GM12865 (cell line): ENCODE data around the gene ADARB2.

Experiments used
- DNase-seq: peaks from one replicate; pipeline ENCODE4 v3.0.0; 2010; ENCODE audit warnings: low read depth
- H3K4me3 ChIP-seq: 2 replicates; pipeline ENCODE4 v1.5.1; 2011; ENCODE audit warnings: mild to moderate bottlenecking, low read depth, low read length, control low read depth
- CTCF ChIP-seq: IDR thresholded peaks from 2 replicates; pipeline ENCODE4 v1.5.1; 2011; ENCODE audit warnings: low read length, control low read depth, low read depth, inconsistent platforms; ENCODE audit not compliant: insufficient read depth; ENCODE audit errors: missing control alignments

Gene ADARB2

DNA sequence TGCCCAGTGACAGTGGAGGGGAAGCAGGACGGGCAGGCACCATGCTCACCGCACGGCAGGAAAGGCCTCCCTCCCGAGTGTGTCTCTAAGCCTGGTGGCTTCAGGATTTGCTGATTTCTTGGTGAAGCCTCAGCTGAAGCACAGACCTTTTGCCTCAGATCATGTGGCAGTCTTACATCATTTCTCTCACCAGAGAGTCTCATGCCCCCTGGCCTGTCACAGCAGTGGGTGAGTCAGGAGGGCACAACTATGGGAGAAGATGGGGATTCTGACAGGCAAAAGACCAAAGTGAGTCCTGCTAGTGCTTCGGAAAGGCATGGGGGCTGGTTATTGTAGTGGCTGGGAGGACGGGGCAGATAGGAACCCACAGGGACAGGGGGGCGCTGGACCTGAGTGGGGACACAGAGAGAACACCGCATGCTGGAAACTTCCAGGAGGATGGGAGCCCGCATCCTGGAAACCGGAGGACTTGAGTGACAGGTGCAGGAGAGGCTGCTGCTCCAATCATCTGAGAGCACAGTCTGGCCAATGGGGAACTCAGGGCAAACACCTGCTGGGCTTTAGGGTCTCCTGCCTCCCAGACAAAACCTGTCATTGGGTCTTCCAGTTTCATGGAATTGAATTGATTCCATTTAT is 166.8 kb downstream of the ADARB2 start:
- no peak for TF ChIP-seq CTCF

GRCh38 chr10:1569208-1569607 is 168.1 kb downstream of the ADARB2 start:
- no peak for DNase-seq
- no peak for TF ChIP-seq CTCF
- no peak overlapping the region for H3K4me3 ChIP-seq

More for the DNA sequence above, 166.8 kb downstream of the ADARB2 start:
- no peak for DNase-seq
- no peak overlapping the region for H3K4me3 ChIP-seq

GRCh38 chr10:1567742-1568495 is 169.4 kb downstream of the ADARB2 start:
- TF ChIP-seq CTCF: no peak
- no peak overlapping the region for H3K4me3 ChIP-seq
- no peak for DNase-seq

DNA sequence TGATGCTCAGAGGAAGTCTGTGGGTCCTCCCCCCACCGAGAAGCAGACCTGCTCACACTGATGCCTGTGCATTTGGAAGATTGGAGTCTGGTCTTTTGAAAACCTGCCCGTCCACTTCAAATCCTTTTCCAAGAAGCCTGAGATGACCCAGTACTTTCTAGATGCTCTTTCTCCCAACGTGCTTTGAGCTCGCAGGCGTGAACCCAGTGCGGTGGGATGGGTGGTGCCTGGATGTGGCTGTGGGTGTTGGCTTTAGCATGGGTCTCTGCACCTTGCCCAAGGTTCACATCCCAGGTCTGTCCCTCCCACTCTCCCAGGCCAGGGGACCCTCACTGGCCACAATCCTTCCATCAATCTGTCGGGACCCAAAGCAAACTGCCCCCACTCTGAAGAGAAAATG is 170.2 kb downstream of the ADARB2 start:
- TF ChIP-seq CTCF: no peak
- H3K4me3 ChIP-seq: no peak overlapping the region
- no peak for DNase-seq

DNA sequence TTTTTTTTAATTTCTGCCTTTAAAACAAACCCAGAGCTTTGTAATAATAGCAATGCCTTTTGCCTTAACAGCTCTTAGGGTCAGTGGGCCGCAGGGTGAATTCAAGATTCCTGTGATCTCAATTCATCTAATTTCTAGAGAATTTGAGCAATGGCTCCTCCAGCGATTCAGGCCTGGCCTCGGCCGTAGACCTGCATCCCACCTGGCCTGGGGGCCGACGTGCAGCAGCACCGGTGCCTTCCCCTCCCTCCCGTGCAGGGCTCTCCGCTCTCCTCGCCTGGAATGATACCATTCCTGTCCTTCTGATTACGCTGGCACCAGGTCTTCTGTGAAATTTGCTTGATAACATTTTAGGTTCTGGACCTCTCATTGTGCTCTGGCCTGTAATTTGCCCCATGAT is 172.5 kb downstream of the ADARB2 start:
- H3K4me3 ChIP-seq: no peak overlapping the region
- no peak for TF ChIP-seq CTCF
- DNase-seq: no peak

GRCh38 chr10:1563028-1563427 is 174.3 kb downstream of the ADARB2 start:
- DNase-seq: no peak
- TF ChIP-seq CTCF: no peak
- no peak overlapping the region for H3K4me3 ChIP-seq

GRCh38 chr10:1561731-1562337 is 175.5 kb downstream of the ADARB2 start:
- no peak for TF ChIP-seq CTCF
- H3K4me3 ChIP-seq: no peak overlapping the region
- DNase-seq: no peak
